Measurements from ENCODE around the gene XCL2. TPM values are rescaled to one million over a fixed set of nuclear protein-coding genes. Genes with fewer than 3 reads are reported as not detected.
"Not testable (repeated sequence)": the region's sequence is repeated elsewhere in the genome, so short reads cannot be mapped to it uniquely, and the experiment has no call there.

The XCL2 gene, protein sequence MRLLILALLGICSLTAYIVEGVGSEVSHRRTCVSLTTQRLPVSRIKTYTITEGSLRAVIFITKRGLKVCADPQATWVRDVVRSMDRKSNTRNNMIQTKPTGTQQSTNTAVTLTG
- total RNA-seq (2021; fragmentation: NEBNext Ultra II Directional; extraction: Animal tissue kit (Norgen Biotek cat#: 25700)) (not detected in 2 replicates), polyA plus RNA-seq (2011; rRNA removed) (not detected in 2 replicates), polyA minus RNA-seq (2011; rRNA and poly(A)+ RNA removed) (not detected in 2 replicates)
- polyA plus RNA-seq (2011; cell fraction: cytosol; rRNA removed): not detected
- not detected for polyA plus RNA-seq (2011; cell fraction: nucleus; rRNA removed)
- not detected in 4 replicates for polyA plus RNA-seq (2012, experiment 1 of 2)
- polyA plus RNA-seq (2012, experiment 2 of 2): not detected
- polyA plus RNA-seq (2013, experiment 1 of 2): not detected
- not detected for polyA plus RNA-seq (2013, experiment 2 of 2)
- not detected for polyA minus RNA-seq (2011; cell fraction: cytosol; rRNA and poly(A)+ RNA removed)
- polyA minus RNA-seq (2011; cell fraction: nucleus; rRNA and poly(A)+ RNA removed): not detected
- long read RNA-seq, experiment 1: 0 reads
- long read RNA-seq, experiment 2: 0 reads

DNA sequence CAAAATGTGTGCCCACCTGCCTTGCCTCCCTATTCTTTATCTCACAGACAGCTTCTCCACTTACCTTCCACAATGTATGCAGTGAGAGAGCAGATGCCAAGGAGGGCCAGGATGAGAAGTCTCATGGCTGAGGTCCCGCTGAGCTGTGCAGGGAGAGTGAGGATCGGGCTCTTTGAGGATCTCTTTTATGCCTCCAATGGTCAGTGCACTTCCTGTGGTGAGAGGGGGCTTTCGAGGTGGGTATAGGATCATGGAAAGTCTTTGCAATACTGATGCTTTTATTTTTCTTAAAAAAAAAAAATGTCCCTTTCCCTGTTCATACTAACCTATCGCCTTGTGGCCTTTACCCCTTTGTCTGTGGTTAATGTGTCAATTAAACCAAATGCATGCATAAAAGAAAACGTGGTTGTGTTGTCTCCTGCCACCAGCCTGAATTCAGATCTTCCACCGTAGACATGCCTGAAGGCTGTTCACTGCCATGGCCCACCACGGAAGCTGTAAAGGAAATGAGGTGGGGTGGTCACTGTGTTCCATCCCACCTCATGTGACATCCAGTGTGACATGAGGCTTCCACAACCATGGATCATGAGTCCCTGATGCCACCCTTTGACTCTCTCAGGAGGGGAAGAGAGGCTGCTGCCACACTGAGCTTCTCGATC lies at the start of gene XCL2:
TSS of gene XCL2 (minus strand) at position 158 of the 659 bp plus-strand sequence. CDS start at position 125, 33 bp downstream.
- H2BK12ac ChIP-seq (ENCODE audit: low read depth, low read length); H3K36me3 ChIP-seq (ENCODE audit: control insufficient read depth in 2 of 4, insufficient read depth in 4 of 4, low read length in 3 of 4); H3K9ac ChIP-seq (replicated peaks in 1 of 4; ENCODE audit: extremely low read depth in 1 of 4, low read depth in 3 of 4, low read length in 3 of 4); H3K4ac ChIP-seq (replicated peaks; ENCODE audit: insufficient read length, low read depth, low read length); H2BK5ac ChIP-seq (ENCODE audit: low read depth, low read length); H3K27me3 ChIP-seq (replicated peaks in 1 of 4; ENCODE audit: control insufficient read depth in 3 of 4, extremely low read depth in 1 of 4, insufficient read depth in 3 of 4, low read length in 3 of 4); H3K4me3 ChIP-seq (ENCODE audit: extremely low read depth in 1 of 4, insufficient read depth in 2 of 4, low read depth in 3 of 4, low read length in 4 of 4); H2BK20ac ChIP-seq (ENCODE audit: low read length); H4K8ac ChIP-seq (ENCODE audit: extremely low read depth, insufficient read depth, low read length); H2BK120ac ChIP-seq (replicated peaks; ENCODE audit: low read depth, low read length); H3K23ac ChIP-seq (ENCODE audit: insufficient read length); H3K9me3 ChIP-seq (ENCODE audit: insufficient read depth in 2 of 2, low read depth in 1 of 2, low read length in 1 of 2); H3K23me2 ChIP-seq (ENCODE audit: low read depth, low read length); H2BK15ac ChIP-seq (ENCODE audit: low read length); H3K4me2 ChIP-seq (ENCODE audit: insufficient read depth in 1 of 2, low read depth in 2 of 2, low read length in 2 of 2); H2AFZ ChIP-seq (ENCODE audit: low read length); H2AK5ac ChIP-seq (ENCODE audit: low read depth, low read length); H3K79me2 ChIP-seq (ENCODE audit: control insufficient read depth in 1 of 2, insufficient read depth in 2 of 2, low read length in 2 of 2); DNase-seq (ENCODE audit: low read depth in 1 of 2, low spot score in 2 of 2); H3K14ac ChIP-seq (ENCODE audit: insufficient read length); POLR2A ChIA-PET (ENCODE audit: partially characterized antibody); H3K79me1 ChIP-seq (ENCODE audit: low read depth, low read length); FAIRE-seq; H3K18ac ChIP-seq (ENCODE audit: extremely low read depth, low read length); H4K5ac ChIP-seq (ENCODE audit: insufficient read length, low read depth, low read length); H3K56ac ChIP-seq (replicated peaks; ENCODE audit: insufficient read length, low read depth, low read length); H4K91ac ChIP-seq (replicated peaks; ENCODE audit: insufficient read length, low read length); H3K4me1 ChIP-seq (replicated peaks in 1 of 4; ENCODE audit: control insufficient read depth in 3 of 4, insufficient read depth in 4 of 4, low read length in 3 of 4); H3K27ac ChIP-seq (ENCODE audit: low read depth, low read length); H4K20me1 ChIP-seq (replicated peaks in 1 of 2; ENCODE audit: control insufficient read depth in 1 of 2, insufficient read depth in 2 of 2, low read length in 2 of 2): not testable (repeated sequence)
- CTCF ChIA-PET (ENCODE audit: partially characterized antibody): interaction anchor here (1.7 kb wide), 1 partner anchor 21 kb away, joined by 3 read pairs; no protein-coding TSS in a partner anchor
- 96% methylated on average over 5 of the region's 8 CpGs; no CpG with 5 or more reads in 1 of the 2 experiments for WGBS, 2 experiments (ENCODE audit: extremely low coverage in 1 of 2, insufficient coverage in 1 of 2, insufficient read length in 1 of 2, insufficient replicate concordance in 2 of 2, low coverage in 1 of 2, low lambda C conversion rate in 2 of 2, missing lambda C conversion rate in 1 of 2)
